HCT116 (cell line): ENCODE results near the gene SERTAD3. TPM values are rescaled to one million over a fixed set of nuclear protein-coding genes. Genes with fewer than 3 reads are reported as not detected.

Experiments
- ATAC-seq: fragments of 200-7000 bp; cut with Tn5 transposase; 2 replicates; pipeline ENCODE4 v1.9.1; 2020; ENCODE audit warnings: mild to moderate bottlenecking, moderate library complexity
- BruUV-seq: library from RNA; stranded (reverse); fragments of 400-500 nt; replicated peaks from 2 replicates; lab custom pipeline; 2021; lab: Mats Ljungman, UMichigan
- CTCF ChIA-PET: fragments of 300-600 bp; sonication (Branson Sonifier 250); formaldehyde crosslinking; loops from one replicate; lab custom pipeline; 2021; ENCODE audit warnings: antibody characterized with exemption; lab: Charles Lee
- POLR2A ChIA-PET: fragments of 300-600, 350-600 bp; sonication (Branson Sonifier 250); formaldehyde crosslinking; loops from one replicate; lab custom pipeline; 2021; ENCODE audit warnings: antibody characterized with exemption; lab: Charles Lee
- RAD21 ChIA-PET, 2 experiments: fragments of 300-600 bp; sonication (Branson Sonifier 250); formaldehyde crosslinking; loops; one replicate each; lab custom pipeline; 2023; ENCODE audit warnings: low total read pairs in 2 of 2; ENCODE audit not compliant: uncharacterized antibody in 2 of 2, unreplicated experiment in 2 of 2, low non-redundant PET in 1 of 2; lab: Charles Lee
- DNase-seq: peaks from one replicate; pipeline ENCODE4 v3.0.0-alpha.2; 2010; ENCODE audit warnings: low read depth, low spot score
- H2AFZ ChIP-seq: fragments of 200-600 bp; shearing (Covaris generic), sonication (generic); 2 replicates; pipeline ENCODE4 v1.6.1; 2017; ENCODE audit warnings: low read depth, mixed run types, mixed read lengths, antibody characterized with exemption, low read length; ENCODE audit not compliant: poor library complexity, severe bottlenecking
- H3K27ac ChIP-seq: 2 replicates; pipeline ENCODE4 v1.5.1; 2012; ENCODE audit warnings: low read depth, low read length
- H3K27me3 ChIP-seq: fragments of 200-600 bp; sonication (generic); 2 replicates; pipeline ENCODE4 v1.6.1; 2016; ENCODE audit warnings: mixed run types, low read length, mixed read lengths; ENCODE audit not compliant: insufficient read depth
- H3K36me3 ChIP-seq, 2 experiments: fragments of 200-500 bp in 1 of 2; fragments of 200-600 bp in 1 of 2; sonication (Bioruptor generic) in 1 of 2; sonication (generic) in 1 of 2; 2 replicates each; pipeline versions ENCODE4 v1.5.1 to v1.6.1; 2014 to 2016; ENCODE audit warnings: low read length in 2 of 2, inconsistent platforms in 1 of 2, mixed read lengths in 1 of 2, mixed run types in 1 of 2; ENCODE audit not compliant: insufficient read depth in 2 of 2, control insufficient read depth in 1 of 2
- H3K4me1 ChIP-seq, 2 experiments: fragments of 200-600 bp in 1 of 2; sonication (generic) in 1 of 2; 2 replicates each; pipeline versions ENCODE4 v1.5.1 to v1.6.1; 2012 to 2017; ENCODE audit warnings: low read length in 2 of 2, inconsistent platforms in 1 of 2, mild to moderate bottlenecking in 1 of 2, mixed read lengths in 1 of 2, mixed run types in 1 of 2, moderate library complexity in 1 of 2; ENCODE audit not compliant: insufficient read depth in 2 of 2, control insufficient read depth in 1 of 2
- H3K4me2 ChIP-seq: fragments of 200-600 bp; sonication (generic); 2 replicates; pipeline ENCODE4 v1.6.1; 2017; ENCODE audit warnings: mixed run types, low read length, mixed read lengths
- H3K4me3 ChIP-seq, 2 experiments: fragments of 200-600 bp in 1 of 2; sonication (generic) in 1 of 2; replicated peaks in 1 of 2; 2 replicates each; pipeline ENCODE4 v1.5.1; 2011 to 2016; ENCODE audit warnings: low read length in 2 of 2, control low read depth in 1 of 2, low read depth in 1 of 2, mild to moderate bottlenecking in 1 of 2, mixed read lengths in 1 of 2, mixed run types in 1 of 2
- H3K79me2 ChIP-seq: fragments of 200-600 bp; sonication (generic); 2 replicates; pipeline ENCODE4 v1.6.1; 2017; ENCODE audit warnings: mild to moderate bottlenecking, mixed run types, low read length, moderate library complexity, mixed read lengths; ENCODE audit not compliant: insufficient read depth
- H3K9ac ChIP-seq: fragments of 200-600 bp; sonication (generic); 2 replicates; pipeline ENCODE4 v1.6.1; 2016; ENCODE audit warnings: low read length, mixed read lengths
- H3K9me2 ChIP-seq: fragments of 200-600 bp; sonication (generic), shearing (Covaris generic); 2 replicates; pipeline ENCODE4 v1.6.1; 2017; ENCODE audit warnings: mixed run types, mild to moderate bottlenecking, moderate library complexity; ENCODE audit not compliant: insufficient read depth
- H3K9me3 ChIP-seq, 2 experiments: fragments of 200-500 bp in 1 of 2; fragments of 200-600 bp in 1 of 2; sonication (Bioruptor generic) in 1 of 2; sonication (generic) in 1 of 2; 2 replicates each; pipeline ENCODE4 v1.6.1; 2014 to 2017; ENCODE audit warnings: low read length in 2 of 2, mixed read lengths in 2 of 2, inconsistent platforms in 1 of 2, low read depth in 1 of 2, mild to moderate bottlenecking in 1 of 2, mixed run types in 1 of 2, moderate library complexity in 1 of 2; ENCODE audit not compliant: control insufficient read depth in 1 of 2, insufficient read depth in 1 of 2
- H4K20me1 ChIP-seq: fragments of 200-600 bp; sonication (generic), shearing (Covaris generic); 2 replicates; pipeline ENCODE4 v1.6.1; 2017; ENCODE audit warnings: mixed run types, mild to moderate bottlenecking, moderate library complexity; ENCODE audit not compliant: insufficient read depth
- ATF3 ChIP-seq: IDR thresholded peaks from 2 replicates; pipeline ENCODE4 v1.6.1; 2012
- CBX3 ChIP-seq: IDR thresholded peaks from 2 replicates; pipeline ENCODE4 v1.6.1; 2012; ENCODE audit warnings: low read depth
- EGR1 ChIP-seq: IDR thresholded peaks from 2 replicates; pipeline ENCODE4 v1.6.1; 2012; ENCODE audit warnings: low read depth
- EZH2 ChIP-seq: fragments of 200-600 bp; sonication (generic); IDR thresholded peaks from 2 replicates; pipeline ENCODE4 v1.6.1; 2017; ENCODE audit warnings: antibody characterized with exemption, mixed run types
- EZH2phosphoT487 ChIP-seq: fragments of 200-600 bp; IDR thresholded peaks from 2 replicates; pipeline ENCODE4 v1.6.1; 2018; ENCODE audit warnings: antibody characterized with exemption, borderline replicate concordance
- FOSL1 ChIP-seq: IDR thresholded peaks from 2 replicates; pipeline ENCODE4 v1.6.1; 2012; ENCODE audit warnings: low read depth
- POLR2A ChIP-seq: IDR thresholded peaks from 2 replicates; pipeline ENCODE4 v1.7.0; 2011; ENCODE audit warnings: borderline replicate concordance; ENCODE audit not compliant: insufficient read depth, insufficient read length; ENCODE audit errors: extremely low read depth
- POLR2AphosphoS5 ChIP-seq: IDR thresholded peaks from 2 replicates; pipeline ENCODE4 v1.6.1; 2011; ENCODE audit warnings: mild to moderate bottlenecking, low read depth, low read length, moderate library complexity
- REST ChIP-seq: IDR thresholded peaks from 2 replicates; pipeline ENCODE4 v1.6.1; 2012; ENCODE audit warnings: low read depth
- SIN3A ChIP-seq: IDR thresholded peaks from 2 replicates; pipeline ENCODE4 v1.6.1; 2012; ENCODE audit warnings: low read depth
- SRF ChIP-seq: IDR thresholded peaks from 2 replicates; pipeline ENCODE4 v1.6.1; 2012; ENCODE audit warnings: low read depth
- YY1 ChIP-seq: IDR thresholded peaks from 2 replicates; pipeline ENCODE4 v1.6.1; 2011; ENCODE audit warnings: low read length, low read depth, moderate library complexity, mild to moderate bottlenecking; ENCODE audit not compliant: insufficient replicate concordance; ENCODE audit errors: extremely low read depth
- ZFX ChIP-seq: fragments of 450-650 bp; IDR thresholded peaks from 2 replicates; pipeline ENCODE4 v1.6.1; 2017
- ZNF274 ChIP-seq: fragments of 200-500 bp; sonication (Bioruptor generic); IDR thresholded peaks from 2 replicates; pipeline ENCODE4 v1.6.1; 2014; ENCODE audit warnings: mild to moderate bottlenecking, low read depth, low read length, inconsistent platforms
- intact Hi-C: fragments of 100-400 bp; cut with micrococcal nuclease; formaldehyde crosslinking; loops from 2 replicates; pipeline ENCODE4 v1.10.0; 2022
- total RNA-seq: library from RNA; stranded (reverse); gene quantifications from one replicate; pipeline ENCODE4 v1.2.1, GENCODE V29; 2021; ENCODE audit not compliant: unreplicated experiment
- TF ChIP-seq, protein P1 (sequence below): IDR thresholded peaks from 2 replicates; pipeline ENCODE4 v1.6.1; 2011; ENCODE audit warnings: mild to moderate bottlenecking, low read length, moderate library complexity; ENCODE audit not compliant: insufficient replicate concordance; ENCODE audit errors: extremely low read depth
- TF ChIP-seq, protein P2 (sequence below): IDR thresholded peaks from 2 replicates; pipeline ENCODE4 v1.6.1; 2012
- TF ChIP-seq, protein P3 (sequence below), 3 experiments: fragments of 200-600 bp in 1 of 3; sonication (generic) in 1 of 3; IDR thresholded peaks in 2 of 3; conservative IDR thresholded peaks in 1 of 3; 2 replicates each; pipeline ENCODE4 v1.5.1; 2012 to 2017; ENCODE audit warnings: low read depth in 2 of 3, low read length in 2 of 3, antibody characterized with exemption in 1 of 3, borderline replicate concordance in 1 of 3, control low read depth in 1 of 3, mild to moderate bottlenecking in 1 of 3, mixed read lengths in 1 of 3, mixed run types in 1 of 3, moderate library complexity in 1 of 3; ENCODE audit not compliant: insufficient read depth in 1 of 3

SERTAD3 gene
- total RNA-seq, 1 experiment from 2014 or later = 32.4 TPM

GRCh38 chr19:40457953-40458596 lies 13.9 kb upstream of the SERTAD3 start:
- no TSS peak for BruUV-seq
- Histone ChIP-seq H3K27ac (no peak overlapping the region), H3K9me3 (no peaks in the 10 kb centered on the region), H3K36me3 (peaks cover 7 to 11% of the 10 kb centered on the region in 2 experiments), H3K9ac (no peak overlapping the region), H3K27me3 (no peaks in the 10 kb centered on the region), H3K4me1 (peaks cover 8 to 12% of the 10 kb centered on the region in 2 experiments), H3K79me2 (peaks cover 13% of the 10 kb centered on the region; the same call in 1 of the 2 replicates), H4K20me1 (no peaks in the 10 kb centered on the region), H3K9me2 (no peaks in the 10 kb centered on the region), H2AFZ (no peak overlapping the region), H3K4me3 (no peak overlapping the region), H3K4me2 (no peak overlapping the region)
- RAD21 ChIA-PET = no interaction called here
- ATAC-seq = no peak
- TF ChIP-seq EGR1 (no peak), YY1 (no peak), ZNF274 (no peak), REST (no peak), FOSL1 (no peak), SIN3A (no peak), EZH2phosphoT487 (no peak), ZFX (no peak), ATF3 (no peak), SRF (no peak), CBX3 (no peak), POLR2AphosphoS5 (no peak), POLR2A (no peak), EZH2 (no peak)
- TF ChIP-seq, protein P1, sequence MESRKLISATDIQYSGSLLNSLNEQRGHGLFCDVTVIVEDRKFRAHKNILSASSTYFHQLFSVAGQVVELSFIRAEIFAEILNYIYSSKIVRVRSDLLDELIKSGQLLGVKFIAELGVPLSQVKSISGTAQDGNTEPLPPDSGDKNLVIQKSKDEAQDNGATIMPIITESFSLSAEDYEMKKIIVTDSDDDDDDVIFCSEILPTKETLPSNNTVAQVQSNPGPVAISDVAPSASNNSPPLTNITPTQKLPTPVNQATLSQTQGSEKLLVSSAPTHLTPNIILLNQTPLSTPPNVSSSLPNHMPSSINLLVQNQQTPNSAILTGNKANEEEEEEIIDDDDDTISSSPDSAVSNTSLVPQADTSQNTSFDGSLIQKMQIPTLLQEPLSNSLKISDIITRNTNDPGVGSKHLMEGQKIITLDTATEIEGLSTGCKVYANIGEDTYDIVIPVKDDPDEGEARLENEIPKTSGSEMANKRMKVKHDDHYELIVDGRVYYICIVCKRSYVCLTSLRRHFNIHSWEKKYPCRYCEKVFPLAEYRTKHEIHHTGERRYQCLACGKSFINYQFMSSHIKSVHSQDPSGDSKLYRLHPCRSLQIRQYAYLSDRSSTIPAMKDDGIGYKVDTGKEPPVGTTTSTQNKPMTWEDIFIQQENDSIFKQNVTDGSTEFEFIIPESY = no peak
- TF ChIP-seq, protein P2, sequence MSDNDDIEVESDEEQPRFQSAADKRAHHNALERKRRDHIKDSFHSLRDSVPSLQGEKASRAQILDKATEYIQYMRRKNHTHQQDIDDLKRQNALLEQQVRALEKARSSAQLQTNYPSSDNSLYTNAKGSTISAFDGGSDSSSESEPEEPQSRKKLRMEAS = no peak
- TF ChIP-seq, protein P3, sequence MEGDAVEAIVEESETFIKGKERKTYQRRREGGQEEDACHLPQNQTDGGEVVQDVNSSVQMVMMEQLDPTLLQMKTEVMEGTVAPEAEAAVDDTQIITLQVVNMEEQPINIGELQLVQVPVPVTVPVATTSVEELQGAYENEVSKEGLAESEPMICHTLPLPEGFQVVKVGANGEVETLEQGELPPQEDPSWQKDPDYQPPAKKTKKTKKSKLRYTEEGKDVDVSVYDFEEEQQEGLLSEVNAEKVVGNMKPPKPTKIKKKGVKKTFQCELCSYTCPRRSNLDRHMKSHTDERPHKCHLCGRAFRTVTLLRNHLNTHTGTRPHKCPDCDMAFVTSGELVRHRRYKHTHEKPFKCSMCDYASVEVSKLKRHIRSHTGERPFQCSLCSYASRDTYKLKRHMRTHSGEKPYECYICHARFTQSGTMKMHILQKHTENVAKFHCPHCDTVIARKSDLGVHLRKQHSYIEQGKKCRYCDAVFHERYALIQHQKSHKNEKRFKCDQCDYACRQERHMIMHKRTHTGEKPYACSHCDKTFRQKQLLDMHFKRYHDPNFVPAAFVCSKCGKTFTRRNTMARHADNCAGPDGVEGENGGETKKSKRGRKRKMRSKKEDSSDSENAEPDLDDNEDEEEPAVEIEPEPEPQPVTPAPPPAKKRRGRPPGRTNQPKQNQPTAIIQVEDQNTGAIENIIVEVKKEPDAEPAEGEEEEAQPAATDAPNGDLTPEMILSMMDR (IDR thresholded peaks at IDR 0.05 in 2 of 3, conservative IDR thresholded peaks at IDR 0.05 in 1 of 3; ENCODE audit: borderline replicate concordance in 1 of 3, insufficient read depth in 1 of 3, low read depth in 2 of 3, low read length in 2 of 3) = no peak
- no peak for DNase-seq
- POLR2A ChIA-PET = no interaction called here
- intact Hi-C loops = no loop called here
- CTCF ChIA-PET = no interaction called here
